NCI-H748 (cell line): ENCODE measurements around the gene BACE2.

Source experiments
- DNase-seq: peaks from one replicate; lab custom pipeline; 2025; ENCODE audit not compliant: unreplicated experiment; lab: John Stamatoyannopoulos, UW

BACE2 gene

DNA sequence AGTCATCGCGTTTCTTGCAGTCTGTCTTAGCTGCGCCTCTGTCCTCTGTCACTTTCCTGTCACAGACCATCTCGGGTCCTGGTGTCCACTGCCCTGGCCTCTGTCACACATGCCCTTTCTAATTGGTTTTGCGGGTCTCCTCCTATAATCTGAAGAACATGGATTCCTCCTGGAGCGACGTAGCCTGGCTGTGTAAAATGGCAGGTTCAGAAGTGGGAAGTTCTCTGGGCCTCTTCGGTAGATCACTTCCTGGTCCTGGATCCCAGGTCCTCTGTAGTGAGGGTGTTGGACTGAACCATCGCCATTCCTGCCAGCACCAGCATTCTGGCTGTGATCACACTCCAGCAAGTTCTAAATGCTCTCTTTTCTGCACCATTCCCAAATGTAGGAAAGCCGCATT lies 149.5 kb downstream of the BACE2 start:
- DNase-seq = no peak

DNA sequence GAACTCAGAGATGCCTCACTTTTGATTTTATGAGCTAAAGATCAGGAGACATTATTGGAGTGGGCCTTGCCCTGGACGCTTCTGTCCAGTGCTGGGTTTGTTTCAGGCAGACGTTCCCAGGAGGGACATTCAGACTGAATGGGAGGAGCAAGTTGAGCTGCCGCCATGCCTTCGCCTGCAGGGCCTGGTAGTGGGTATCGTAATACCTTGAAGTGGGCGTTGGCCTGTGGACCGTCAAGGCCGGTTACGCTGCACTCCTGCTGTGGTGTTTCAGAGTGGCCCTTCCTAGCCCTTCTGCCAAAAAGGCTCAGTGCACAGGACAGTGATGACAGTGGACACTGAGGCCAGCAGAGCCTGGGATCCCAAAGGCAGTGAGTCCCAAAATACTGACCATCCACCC lies 150.3 kb downstream of the BACE2 start:
- peak; percentile 24 for DNase-seq

DNA sequence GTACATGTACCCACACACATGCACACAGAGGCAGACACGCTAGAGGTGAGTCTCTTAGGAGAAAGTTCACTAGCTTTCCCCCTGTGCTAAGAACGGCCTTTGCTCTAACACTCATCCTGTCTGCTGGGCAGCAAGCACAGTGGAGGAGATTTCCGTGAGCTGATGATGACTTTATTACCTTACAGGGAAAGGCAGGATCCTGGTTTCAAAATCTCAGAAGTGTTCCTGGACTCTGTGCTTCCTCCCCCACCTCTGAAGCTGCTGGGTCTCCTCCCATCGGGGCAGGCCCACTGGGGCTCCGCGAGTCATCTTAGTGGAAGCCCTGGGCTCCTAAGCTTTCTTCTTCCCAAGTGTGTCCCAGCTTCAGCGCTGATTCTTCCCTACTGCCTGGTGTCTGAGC lies 151.3 kb downstream of the BACE2 start:
- DNase-seq = no peak

DNA sequence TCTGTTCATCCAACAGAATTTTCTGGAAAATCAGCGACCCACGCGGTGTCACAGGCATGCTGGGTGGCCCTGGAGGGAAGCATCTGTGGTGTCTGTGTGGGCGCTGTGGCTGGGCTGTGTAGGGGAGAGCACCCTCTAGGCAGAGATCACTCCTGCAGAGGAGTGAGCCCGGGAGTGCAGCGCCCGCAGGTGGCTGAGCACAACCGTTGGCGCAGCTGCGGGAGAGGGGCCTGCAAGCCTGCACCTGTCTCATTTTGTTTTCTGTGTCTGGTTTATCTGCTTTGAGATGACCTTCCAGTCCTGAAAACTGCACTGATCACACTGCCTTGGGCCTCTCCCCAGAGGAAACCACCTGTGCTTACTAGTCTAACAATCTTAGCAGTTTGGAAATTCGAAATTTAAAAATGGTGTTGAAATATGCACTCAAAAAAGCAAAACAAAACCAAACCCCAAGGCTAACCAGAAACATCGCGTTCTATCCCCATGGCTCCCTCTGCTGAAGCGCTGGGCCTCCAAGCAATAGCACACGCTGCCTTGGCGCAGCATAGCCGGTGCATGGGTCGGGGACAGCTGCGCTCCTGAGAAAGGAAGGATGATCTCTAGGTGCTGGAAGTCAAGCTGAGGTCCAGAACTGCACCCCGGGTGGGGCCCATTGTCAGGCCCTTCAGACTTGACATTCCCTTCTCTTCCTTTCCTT lies 153.4 kb downstream of the BACE2 start:
- DNase-seq = peak; percentile 63

DNA sequence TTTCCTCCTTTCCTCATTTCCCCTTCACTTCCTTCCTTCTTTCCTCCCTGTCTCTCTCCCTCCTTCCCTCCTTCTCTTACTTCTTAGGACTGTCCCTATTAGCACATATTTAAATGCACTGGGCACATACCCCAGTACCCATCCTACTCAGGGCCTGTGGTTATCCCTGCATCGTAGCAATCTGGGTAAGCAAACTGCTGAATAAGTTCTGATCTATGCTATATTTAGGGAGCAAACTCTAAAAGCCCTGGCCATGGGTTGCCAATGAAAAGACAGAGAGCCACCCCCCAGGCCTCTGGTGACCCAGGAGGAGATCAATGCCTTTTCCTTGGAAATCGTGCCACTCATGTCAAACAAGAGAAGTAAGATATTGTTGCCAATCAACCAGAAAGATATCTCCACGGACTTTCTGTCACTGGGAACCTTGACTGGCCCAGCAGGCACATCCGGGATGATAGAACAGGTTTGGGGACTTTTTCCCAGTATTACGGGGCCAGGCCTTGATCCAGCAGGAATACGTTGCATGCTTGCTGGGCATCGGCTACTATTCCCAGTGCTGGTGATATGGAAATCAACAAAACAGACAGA lies 154.0 kb downstream of the BACE2 start:
- DNase-seq = no peak

DNA sequence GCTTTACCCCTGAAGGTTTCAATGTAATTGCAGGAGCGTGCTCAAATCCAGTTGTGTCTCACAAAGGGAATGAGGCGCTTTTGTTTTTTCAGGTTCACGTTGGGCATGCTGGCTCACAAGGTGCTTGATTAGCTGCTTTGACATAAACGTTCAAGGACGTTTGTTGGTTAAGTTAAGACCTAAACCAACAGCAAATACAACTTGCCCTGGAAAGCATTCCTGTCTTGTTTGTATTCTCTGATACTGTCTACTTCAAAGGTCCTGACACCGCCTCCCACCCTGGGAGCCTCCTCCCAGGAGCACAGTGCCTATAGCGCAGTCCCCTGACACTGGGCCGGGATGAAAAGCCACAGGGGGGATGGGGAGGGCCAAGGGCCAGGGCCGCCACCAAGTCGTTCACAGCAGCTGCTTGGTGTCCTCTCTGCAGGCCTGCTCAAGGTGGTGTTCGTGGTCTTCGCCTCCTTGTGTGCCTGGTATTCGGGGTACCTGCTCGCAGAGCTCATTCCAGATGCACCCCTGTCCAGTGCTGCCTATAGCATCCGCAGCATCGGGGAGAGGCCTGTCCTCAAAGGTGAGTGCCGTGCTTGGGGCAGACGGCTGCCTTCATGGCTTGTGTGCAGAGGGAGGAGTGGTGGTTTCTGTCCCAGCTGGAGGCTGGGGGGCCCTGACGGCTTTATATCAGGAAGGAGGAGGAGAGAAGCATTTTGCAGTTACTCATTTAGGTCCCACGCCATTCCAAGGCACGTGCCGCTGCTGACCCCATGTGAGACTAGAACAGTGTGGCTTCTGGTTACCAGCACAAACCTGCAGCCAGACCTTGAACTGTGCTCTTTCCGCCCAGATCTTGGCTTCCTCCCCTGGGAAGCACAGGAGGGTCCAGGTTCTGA lies 154.8 kb downstream of the BACE2 start:
- DNase-seq = no peak

DNA sequence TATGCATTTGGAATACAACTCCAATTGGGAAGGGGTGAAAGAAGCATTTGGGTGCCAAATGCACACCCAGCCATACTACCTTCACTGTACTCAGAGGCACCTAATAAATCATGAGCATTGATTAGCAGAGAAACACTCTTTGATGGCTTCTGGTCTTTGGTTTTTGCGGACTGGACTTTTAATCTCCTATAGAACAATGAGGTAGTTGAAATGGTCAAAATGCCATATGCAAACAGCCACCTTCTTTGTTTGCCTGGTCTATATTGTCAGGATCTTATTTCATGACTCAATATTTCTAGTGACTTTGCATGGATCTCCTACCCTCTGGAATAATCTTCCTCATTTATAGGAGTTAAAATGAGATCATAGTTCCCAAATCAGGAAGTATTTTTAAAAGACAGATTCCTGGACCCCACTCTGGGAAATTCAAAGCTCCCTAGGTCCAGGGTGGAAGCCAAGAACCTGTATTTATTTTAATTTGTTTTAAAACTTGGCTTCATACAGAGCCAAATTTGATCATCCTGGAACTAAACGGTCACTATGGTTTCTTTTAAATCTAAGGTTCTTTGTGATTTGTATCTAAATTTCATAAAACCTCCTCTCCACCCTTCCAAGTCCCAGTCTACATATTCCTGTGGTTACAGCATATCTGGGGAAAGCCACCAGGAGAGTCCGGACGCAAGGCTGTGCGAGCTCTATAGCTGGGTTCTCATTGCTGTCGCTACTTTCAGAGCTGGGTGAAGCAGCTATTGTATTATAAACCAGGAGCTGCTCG lies 157.4 kb downstream of the BACE2 start:
- no peak for DNase-seq

DNA sequence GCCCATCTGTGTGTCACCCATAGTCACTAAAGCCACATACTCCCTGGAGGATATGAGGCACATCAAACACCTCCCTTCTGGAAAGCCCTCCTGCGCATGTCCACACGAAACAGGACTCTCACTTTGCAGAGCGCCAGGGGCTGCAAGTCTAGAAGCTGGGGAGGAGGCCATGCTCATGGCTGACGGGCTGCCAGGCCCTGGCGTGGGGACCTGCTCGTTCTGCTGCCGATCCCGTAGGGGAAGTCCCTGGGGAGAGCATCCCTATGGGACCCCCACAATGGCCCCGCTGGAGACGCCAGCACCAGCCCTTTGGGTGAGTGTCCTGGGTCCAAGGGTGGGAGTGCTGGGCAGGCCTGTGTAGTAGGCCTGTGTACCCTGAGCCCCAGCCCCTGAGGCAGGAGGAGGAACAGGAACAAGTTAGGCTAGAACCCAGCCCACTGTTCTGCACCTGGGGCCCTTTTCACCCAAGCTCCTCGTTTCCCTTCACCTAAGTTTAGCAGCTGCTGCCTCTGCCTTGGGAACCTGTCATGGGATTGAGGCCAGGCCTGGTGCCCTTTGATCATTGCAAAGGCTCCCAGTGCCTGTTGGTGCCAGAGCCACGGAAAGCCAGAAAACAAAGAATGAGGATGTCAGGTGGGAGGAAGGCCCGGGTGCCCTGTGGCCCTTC lies 158.6 kb downstream of the BACE2 start:
- no peak for DNase-seq

DNA sequence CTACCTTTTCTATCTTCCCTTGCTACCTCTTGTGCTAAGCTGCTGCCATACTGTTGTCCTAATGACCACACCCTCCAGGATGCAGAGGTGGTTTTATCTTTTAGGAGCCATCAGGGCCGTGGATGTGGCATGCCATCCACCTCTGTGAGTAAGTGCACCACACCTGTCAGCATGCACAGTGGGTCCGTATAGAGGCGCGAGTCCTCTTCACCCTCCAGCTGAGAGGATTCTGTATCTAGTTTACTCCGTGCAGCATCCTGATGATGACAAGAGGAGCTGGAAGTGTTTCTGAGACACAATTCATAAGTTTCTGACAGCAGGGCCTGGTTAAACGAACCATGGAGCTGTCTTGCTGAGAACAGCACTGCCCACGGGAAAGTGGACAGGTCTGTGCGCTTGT lies 159.8 kb downstream of the BACE2 start:
- DNase-seq = no peak

DNA sequence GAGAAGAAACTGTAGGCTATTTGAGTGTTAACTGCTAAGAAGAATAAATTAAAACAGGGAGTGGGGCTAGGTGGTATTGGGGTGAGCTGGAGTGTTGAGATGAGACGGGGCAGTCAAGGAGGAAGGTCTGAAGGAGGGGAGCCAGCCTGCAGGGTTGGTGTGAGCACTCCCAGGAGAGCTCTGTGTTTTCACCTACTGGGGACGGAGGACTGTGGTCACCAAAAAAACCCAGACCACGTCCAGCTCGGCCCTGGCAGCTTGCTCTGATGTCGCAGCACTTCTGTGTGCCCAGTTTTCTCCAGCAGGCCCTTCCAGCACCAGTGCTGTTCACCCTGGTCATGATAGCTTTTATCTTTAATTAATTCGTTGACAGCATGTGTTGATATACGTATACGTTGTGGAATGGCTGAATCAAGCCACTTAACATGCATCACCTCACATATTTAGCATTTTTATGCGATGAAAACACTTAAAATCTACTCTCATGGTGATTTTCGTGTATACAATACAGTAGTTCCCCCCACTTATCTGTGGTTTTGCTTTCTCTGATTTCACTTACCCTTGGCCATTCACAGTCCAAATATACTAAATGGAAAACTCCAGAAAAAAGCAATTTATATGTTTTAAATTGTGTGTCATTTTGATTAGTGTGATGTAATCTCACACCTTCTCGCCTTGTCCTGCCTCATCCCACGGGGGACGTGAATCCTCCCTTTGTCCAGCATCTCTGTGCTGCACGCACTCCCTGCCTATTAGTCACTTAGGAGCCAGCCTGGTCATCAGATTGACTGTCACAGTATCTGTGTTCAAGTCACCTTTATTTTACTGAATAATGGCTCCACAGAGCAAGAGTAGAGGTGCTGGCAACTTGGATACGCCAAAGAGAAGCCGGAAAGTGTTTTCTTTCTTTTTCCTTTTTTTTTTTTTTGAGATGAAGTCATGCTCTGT lies 161.0 kb downstream of the BACE2 start:
- no peak for DNase-seq
